ENCODE results near the gene C2orf72. TPM values are rescaled to one million over a fixed set of nuclear protein-coding genes. Genes with fewer than 3 reads are reported as not detected.
"Not testable (repeated sequence)": the region's sequence is repeated elsewhere in the genome, so short reads cannot be mapped to it uniquely, and the experiment has no call there.

The C2orf72 gene
- total RNA-seq, 1 experiment from 2014 or later, result 0.49 TPM

DNA sequence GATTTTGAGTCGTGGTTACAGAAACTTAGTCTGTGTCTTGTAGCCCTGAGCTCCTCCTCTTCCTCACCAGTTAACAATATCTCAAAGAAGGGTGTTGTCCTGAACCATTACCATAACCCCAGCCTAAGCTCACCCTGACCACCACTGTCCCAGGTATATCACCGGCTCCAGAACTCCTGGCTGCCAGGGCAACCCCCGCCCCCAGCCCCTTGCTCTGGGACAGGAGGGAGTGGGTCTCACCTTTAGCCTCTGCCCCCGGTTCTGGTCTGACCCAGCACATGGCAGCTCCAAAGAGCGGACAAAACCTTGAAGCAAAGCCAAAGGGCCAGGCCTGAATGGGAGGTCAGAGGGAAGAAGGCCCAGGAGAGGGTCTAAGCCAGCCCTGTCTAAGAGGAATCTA is 13.8 kb downstream of the C2orf72 start:
- no peaks in the 10 kb centered on the region for H3K36me3 ChIP-seq
- H3K9me3 ChIP-seq, result no peaks in the 10 kb centered on the region
- no peaks in the 10 kb centered on the region; the same call in 1 of the 2 replicates for H3K27me3 ChIP-seq
- no peak for DNase-seq
- H3K4me3 ChIP-seq, result no peak overlapping the region

DNA sequence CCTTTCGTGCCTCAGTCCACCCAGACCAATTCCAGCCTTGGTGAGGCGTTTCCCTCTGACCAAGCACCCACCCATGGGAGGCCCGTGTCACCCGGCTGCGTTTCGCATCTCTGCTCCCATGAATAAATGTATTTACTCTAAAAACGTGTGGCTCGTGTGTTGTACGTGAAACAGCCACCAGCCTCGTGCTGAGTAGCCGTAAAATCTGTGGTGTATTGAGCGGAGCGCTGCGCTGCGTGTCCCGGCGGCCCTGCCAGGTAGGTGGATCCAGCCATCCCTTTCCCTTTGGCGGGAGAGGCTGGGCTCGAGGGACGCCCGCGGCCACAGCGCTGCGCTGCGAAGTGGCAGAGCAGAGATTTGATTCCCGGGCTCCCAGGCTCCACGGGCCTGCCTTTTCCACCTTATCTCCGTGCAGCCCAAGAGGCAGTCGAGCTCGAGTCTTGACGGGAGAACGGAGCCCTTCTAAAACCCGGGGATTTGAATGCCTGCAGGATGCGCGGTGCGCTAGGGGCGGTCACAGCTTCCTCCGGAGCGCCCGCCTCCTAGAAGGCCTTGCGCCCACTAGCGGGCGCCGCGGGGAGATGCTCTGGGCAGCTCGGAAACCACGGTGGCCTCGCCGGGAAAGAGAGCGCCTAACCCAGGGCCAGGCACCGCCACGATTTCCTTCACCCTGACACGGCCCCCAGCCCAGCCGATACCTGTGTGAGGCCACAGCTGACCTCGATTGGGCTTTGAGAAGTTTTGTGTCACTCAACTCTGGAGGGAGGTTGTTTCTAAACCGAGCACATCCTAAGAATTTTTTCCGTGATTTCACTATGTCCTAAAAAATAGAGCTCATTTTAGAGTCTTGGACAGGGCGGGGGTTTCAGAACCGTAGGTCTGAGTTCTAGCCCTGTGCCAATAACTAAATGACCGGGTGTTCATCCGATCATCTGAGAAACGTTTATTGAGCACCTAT is 15.4 kb downstream of the C2orf72 start:
- peak; percentile 84 for DNase-seq
- H3K36me3 ChIP-seq, result peaks cover 8% of the 10 kb centered on the region
- H3K9me3 ChIP-seq, result no peaks in the 10 kb centered on the region

DNA sequence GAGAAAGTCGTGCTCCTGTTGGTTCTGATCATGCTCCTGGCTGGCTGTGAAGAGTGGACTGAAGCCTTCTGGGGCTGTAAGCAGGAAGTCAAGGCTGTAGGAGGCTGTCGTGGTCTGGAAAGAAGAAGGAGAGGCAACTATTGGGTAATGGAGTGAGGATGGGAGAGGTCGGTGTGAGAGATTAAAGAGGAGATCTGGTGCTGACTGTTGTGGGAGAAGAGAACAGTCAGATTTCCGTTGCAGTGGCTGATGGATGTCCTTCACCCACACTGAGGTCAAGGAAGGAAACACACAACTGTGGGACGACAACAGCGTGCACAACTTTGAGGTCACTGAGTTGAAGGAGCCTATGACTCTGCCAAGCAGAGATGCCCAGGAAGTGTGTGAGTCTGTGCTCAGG is 16.5 kb downstream of the C2orf72 start:
- Histone ChIP-seq H3K9me3 (no peaks in the 10 kb centered on the region), H3K27me3 (no peaks in the 10 kb centered on the region; the same call in 1 of the 2 replicates), H3K36me3 (peaks cover 19% of the 10 kb centered on the region), H3K4me3 (no peak overlapping the region)
- DNase-seq, result no peak

More for the DNA sequence above, 15.4 kb downstream of the C2orf72 start:
- Histone ChIP-seq H3K4me3 (peak overlapping the region; percentile 50), H3K27me3 (no peaks in the 10 kb centered on the region; the same call in 1 of the 2 replicates)

DNA sequence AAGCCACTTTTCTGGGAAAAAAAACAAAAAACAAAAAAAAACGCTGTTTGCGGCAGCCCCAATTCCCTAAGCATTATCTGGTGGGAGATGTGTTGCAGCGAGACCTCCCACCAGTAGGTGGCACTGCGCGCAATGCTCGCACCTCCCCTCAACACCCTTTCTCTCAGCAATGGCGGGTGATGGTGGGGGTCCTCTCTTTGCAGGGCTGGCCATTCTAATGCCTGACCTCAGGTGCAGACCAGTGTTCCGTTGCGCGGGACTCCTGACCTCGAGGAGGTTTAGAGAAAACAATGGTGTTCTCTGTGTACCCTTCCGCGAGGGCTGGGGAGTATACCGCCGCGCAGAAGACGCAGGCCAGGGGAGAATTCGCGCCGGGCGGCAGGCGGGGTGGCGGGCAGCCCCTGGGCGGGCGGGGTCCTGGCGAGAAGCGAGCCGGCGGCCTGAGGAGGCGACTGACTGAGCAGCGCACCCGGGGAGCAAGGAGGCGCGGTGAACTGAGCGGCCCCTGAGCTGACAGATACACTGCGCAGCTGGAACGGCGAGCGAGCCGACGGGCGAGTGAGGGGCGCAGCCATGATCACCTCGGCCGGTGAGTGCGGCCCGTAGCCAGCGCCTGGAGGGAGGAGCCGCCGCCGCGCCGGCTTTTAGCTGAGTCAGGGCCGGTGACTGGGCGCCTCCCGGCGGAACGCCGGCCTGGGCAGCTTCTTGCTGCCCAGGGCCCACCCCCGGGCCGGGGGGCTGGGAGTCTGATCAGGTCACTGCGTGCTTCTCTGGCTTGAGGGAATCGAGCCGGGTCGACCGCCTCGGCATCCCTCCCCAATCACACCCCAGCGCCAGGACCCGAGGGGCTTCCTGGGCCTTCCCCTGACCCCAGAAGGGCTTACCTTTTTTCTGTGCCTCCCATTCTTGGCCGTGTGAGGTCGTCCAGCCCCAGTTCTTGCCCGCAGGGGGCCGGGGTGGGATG is 19.4 kb downstream of the C2orf72 start, which contains the start of gene PSMD1:
PSMD1 (plus strand) TSS at position 415 of the 964 bp plus-strand sequence; CDS start at position 574, 159 bp downstream.
- H3K9me3 ChIP-seq, result no peaks in the 10 kb centered on the region
- peaks cover 41% of the 10 kb centered on the region for H3K36me3 ChIP-seq
- no peaks in the 10 kb centered on the region for H3K27me3 ChIP-seq
- H3K4me3 ChIP-seq, result peak within 1 kb of the TSS; percentile 99
- DNase-seq, result peak; percentile 90

DNA sequence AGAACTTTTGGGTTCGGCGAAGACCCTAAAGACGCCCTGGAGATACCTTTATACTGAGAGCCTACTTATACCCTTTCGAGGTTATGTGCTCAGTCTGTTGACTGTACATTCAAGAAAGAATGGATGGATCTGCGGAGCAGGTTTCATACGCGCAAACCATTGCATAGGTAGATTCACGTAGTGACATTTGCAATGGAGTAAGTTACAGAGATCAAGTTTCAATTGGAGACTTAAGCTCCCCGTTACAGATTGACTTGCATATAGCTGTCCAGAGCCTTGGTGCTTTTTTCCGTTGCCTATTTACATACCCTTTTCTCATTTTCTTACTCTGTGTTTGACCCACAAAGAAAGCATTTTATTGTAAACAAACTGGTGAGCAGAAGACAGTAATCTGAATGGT is 20.3 kb downstream of the C2orf72 start:
- H3K36me3 ChIP-seq, result peaks cover 50% of the 10 kb centered on the region
- no peaks in the 10 kb centered on the region for H3K27me3 ChIP-seq
- H3K4me3 ChIP-seq, result peak overlapping the region; percentile 99
- no peak for DNase-seq
- no peaks in the 10 kb centered on the region for H3K9me3 ChIP-seq

DNA sequence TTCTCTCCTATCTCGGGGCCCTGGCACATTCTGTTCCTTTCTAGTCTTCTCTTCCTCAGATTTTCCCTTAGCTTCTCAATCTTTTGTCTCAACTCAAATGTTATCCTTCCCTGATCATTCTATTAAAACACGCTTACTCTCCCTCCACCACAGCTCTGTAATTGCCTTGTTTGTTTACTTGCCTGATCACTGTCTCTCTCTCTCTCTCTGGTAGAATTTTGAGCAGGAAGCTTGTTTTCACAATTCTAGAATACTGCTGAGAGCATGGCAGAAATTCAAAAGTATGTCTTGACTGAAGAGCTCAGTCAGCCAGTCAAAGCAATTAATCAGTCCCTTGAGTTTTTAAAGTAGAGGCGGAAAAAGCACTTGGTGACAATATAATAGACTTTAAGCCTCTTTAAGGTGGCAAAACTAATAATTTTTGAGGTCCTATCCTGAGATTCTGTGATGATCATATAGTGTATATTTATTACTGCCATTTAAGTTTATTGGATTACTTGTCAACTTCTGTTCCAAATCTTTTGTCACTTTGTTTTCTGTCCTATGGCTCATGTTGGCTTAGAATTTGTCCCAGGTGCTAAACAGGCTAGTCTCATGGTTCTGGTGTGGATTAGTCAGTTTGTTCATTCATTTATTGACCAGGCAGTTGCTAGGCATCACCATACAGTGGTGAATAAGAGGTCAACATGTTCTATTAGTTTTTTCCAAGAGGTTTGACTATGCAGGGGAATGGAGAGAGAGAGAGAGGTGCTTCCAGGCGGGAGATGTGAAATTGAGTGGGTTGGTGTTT is 21.6 kb downstream of the C2orf72 start:
- H3K9me3 ChIP-seq, result no peaks in the 10 kb centered on the region
- no peak for DNase-seq
- H3K4me3 ChIP-seq, result peak overlapping the region; percentile 99
- no peaks in the 10 kb centered on the region for H3K27me3 ChIP-seq
- peaks cover 62% of the 10 kb centered on the region for H3K36me3 ChIP-seq

DNA sequence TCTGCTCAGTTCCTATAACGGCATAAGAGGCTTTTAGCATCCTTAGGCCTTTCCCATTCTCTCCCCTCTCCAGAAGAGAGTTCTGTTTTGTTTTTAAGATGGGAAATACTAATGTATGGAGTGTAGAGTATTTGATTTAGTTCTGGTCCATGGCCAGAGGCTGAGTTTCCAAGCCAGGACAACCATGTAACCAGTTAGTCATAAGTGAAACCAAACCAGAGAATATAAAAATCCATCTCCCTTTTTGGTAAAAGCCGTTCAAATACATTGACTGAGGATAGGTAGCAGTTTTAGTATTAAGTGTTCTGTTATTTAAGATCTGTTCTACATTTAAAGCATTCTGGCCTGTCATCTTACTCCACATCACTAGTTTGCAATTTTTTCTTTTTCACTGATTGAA is 22.4 kb downstream of the C2orf72 start:
- DNase-seq, result peak; percentile 42
- H3K36me3 ChIP-seq, result peaks cover 69% of the 10 kb centered on the region
- H3K27me3 ChIP-seq, result no peaks in the 10 kb centered on the region
- H3K4me3 ChIP-seq, result peak overlapping the region; percentile 99
- no peaks in the 10 kb centered on the region for H3K9me3 ChIP-seq

DNA sequence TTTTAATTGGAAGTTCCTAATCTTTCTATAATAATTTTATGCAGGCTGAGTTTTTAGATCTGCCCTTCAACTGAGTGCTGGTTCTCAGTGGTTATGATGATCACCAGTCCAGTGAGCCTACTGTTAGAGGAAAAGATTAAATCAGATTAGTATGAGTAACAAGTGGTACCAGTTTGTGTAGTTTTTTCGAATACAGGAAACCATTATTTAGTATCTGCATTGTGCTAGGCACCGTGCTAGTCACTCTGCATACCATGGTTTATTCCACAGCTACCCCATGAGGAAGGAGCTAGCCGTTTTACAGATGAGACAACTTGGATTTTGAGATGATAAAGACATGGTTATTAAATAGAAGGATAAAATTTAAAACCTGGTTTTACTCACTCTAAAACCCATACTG is 25.5 kb downstream of the C2orf72 start:
- no peak for DNase-seq
- no peaks in the 10 kb centered on the region for H3K9me3 ChIP-seq
- peaks cover 83% of the 10 kb centered on the region for H3K36me3 ChIP-seq
- H3K4me3 ChIP-seq, result no peak overlapping the region
- H3K27me3 ChIP-seq, result no peaks in the 10 kb centered on the region

DNA sequence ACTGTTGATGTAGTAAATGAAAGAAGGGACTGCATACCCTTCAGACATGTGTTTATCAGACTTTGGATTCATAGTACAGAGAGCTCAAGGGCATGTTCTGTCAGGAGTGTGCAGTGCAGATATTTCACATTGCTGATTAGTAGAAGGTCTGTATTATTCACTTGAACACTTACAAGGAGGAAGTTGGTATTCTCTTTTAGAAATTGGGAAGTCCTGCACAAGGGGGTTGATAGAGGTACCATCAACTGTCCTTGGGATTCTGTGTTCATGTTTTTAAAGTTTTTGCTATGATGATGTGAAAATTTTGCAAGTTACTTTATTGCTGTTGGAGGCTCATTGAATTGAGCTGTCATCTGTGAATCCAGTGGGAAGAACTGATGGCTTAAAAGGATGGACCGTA is 26.0 kb downstream of the C2orf72 start:
- no peaks in the 10 kb centered on the region for H3K27me3 ChIP-seq
- H3K36me3 ChIP-seq, result peaks cover 83% of the 10 kb centered on the region
- H3K4me3 ChIP-seq, result no peak overlapping the region
- no peak for DNase-seq
- H3K9me3 ChIP-seq, result no peaks in the 10 kb centered on the region

DNA sequence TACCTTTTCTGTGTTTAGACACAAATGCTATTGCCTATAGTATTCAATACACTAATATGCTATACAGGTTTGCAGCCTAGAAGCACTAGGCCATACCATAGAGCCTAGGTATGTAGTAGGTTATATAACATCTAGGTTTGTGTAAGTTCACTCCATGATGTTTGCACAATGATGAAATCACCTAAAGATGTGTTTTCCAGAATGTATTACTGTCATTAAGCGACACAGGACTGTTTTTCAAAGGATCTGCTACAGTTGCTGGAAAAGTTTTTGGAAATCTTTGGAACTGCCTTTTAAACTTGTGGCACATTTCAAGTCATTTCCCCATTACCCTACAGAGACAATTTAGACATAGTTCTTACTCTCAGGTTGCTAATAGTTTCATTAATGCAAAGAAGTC is 28.6 kb downstream of the C2orf72 start:
- H3K36me3 ChIP-seq, result peaks cover 77% of the 10 kb centered on the region
- H3K9me3 ChIP-seq, result no peaks in the 10 kb centered on the region
- DNase-seq, result no peak
- no peaks in the 10 kb centered on the region for H3K27me3 ChIP-seq
- no peak overlapping the region for H3K4me3 ChIP-seq

DNA sequence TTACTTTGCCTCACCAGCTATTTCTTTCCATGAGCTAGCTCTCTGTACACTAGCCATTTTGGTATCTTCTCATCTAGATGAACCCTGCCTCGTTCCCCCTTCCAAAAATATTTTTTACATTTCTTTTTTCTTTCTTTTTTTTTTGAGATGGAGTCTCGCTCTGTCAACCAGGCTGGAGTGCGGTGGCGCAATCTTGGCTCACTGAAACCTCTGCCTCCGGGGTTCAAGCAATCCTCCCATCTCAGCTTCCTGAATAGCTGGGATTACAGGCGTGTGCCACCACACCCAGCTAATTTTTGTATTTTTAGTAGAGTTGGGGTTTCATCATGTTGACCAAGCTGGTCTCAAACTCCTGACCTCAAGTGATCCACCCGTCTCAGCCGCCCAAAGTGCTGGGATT is 30.2 kb downstream of the C2orf72 start:
- H3K4me3 ChIP-seq, H3K9me3 ChIP-seq, DNase-seq, H3K27me3 ChIP-seq: not testable (repeated sequence)
- peaks cover 73% of the 10 kb centered on the region for H3K36me3 ChIP-seq

DNA sequence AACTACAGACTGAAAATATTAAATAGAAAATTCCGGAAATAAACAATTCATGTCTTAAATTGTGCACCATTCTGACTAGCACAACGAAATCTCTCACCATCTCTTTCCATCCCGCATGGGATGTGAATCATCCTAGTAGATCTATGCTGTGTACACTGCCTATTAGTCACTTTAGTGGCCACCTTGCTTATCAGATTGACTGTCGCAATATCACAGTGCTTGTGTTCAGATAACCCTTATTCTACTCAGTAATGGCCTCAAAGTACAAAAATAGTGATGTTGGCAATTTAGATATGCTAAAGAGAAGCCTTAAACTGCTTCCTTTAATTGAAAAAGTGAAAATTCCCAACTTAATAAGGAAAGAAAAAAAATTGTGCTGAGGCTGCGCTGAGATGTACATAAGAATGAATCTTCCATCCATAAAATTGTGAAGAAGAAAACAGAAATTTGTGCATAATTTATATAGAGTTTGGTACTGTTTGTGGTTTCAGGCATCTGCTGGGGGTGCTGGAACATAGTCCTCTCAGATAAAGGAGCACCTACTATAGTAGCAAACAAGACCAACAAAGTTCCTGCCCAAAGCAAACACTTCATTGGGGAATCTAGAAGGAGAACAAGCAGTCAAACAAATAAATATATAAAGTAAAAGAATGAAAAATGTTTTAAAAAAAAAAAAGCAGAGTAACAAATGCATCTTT is 31.4 kb downstream of the C2orf72 start:
- Histone ChIP-seq H3K36me3 (peaks cover 72% of the 10 kb centered on the region), H3K9me3 (no peaks in the 10 kb centered on the region), H3K4me3 (no peak overlapping the region), H3K27me3 (no peaks in the 10 kb centered on the region)
- no peak for DNase-seq

DNA sequence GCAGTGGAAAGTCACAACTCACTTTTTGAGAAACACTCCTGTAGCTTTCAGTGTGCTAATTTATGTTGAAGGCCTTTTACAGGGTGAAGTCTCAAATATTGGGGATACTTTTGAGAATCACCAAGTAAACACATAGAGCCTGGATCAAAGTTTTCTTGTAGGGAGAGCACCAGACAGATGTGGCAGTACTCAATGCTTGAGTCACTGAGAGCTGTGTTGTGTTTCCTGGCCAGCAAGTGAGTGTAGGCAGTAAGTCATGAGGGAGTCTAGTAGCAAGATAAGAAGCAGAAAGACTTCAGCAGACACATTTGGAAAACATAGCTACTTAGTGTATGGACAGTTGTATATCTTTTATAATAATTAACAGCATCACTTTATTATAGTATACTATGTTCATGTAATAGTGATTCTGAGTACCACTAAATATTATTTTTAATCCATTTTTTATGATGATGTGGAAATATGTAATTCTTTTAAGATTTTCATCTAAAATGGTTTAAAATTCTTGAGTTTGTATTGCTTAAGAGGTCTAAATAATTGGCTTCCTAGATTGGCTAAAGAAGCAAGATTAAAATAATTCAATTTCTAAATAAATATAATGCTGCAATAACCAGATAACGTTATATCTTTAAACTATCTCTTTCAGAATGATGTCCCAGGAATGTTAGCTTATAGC is 32.2 kb downstream of the C2orf72 start:
- Histone ChIP-seq H3K4me3 (no peak overlapping the region), H3K36me3 (peaks cover 68% of the 10 kb centered on the region), H3K27me3 (no peaks in the 10 kb centered on the region), H3K9me3 (no peaks in the 10 kb centered on the region)
- no peak for DNase-seq

DNA sequence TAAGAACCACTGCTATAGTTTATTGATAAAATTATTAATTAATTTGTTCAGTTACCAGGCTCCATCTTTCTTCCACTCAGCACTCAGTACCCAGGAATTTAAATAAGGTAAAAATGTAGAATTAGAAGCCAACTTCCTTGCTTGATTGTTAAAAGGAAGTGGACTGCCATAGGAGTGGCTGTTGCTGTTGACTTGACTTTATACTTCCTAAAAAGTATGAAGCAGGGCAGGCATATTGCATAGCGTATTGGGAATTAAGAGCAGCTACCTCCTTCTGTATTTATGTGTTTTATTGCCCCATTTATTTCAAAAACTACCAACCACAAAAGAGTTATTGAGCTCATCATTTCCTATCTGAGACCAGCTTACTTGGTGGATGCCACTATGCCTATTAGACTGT is 47.2 kb downstream of the C2orf72 start:
- Histone ChIP-seq H3K36me3 (peaks cover 89% of the 10 kb centered on the region), H3K4me3 (no peak overlapping the region)

DNA sequence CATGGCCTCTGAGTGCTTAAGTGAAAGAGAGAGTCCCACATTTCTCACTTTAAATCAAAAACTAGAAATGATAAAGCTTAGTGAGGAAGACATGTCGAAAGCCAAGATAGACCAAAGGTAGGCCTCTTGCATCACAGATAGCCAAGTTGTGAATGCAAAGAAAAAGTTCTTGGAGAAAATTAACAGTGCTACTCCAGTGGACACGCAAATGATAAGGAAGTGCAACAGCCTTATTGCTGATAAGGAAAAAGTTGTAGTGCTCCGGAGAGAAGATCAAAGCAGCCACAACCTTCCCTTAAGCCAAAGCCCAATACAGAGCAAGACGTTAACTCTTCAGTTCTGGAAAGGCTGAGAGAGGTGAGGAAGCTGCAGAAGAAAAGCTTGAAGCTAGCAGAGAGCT is 51.4 kb downstream of the C2orf72 start:
- Histone ChIP-seq H3K9me3 (no peaks in the 10 kb centered on the region), H3K36me3 (peaks cover 87% of the 10 kb centered on the region), H3K27me3 (no peaks in the 10 kb centered on the region), H3K4me3 (no peak overlapping the region)
- DNase-seq, result no peak

More for the DNA sequence above, 47.2 kb downstream of the C2orf72 start:
- no peaks in the 10 kb centered on the region for H3K27me3 ChIP-seq
- no peaks in the 10 kb centered on the region for H3K9me3 ChIP-seq
- DNase-seq, result no peak
